ENCODE results near the gene CTPS1. TPM values are rescaled to one million over a fixed set of nuclear protein-coding genes. Genes with fewer than 3 reads are reported as not detected.

Gene CTPS1
- total and polyA plus RNA-seq, 2 experiments from 2014 or later: 31.8 to 93.9 TPM

- TF ChIP-seq NANOG (IDR thresholded peaks at IDR 0.05; ENCODE audit: borderline replicate concordance): no peak
- no peak for TF ChIP-seq ZNF114 (CRISPR knock-in tag; IDR thresholded peaks at IDR 0.05)
- no peak for TF ChIP-seq ETS1 (IDR thresholded peaks at IDR 0.05)
- TF ChIP-seq STAT1 (IDR thresholded peaks at IDR 0.05; ENCODE audit: unreplicated experiment): no peak
- no peak for TF ChIP-seq POLR2AphosphoS5 (IDR thresholded peaks at IDR 0.05; ENCODE audit: low read depth)
- TF ChIP-seq JUNB (IDR thresholded peaks at IDR 0.05; ENCODE audit: unreplicated experiment): no peak
- TF ChIP-seq CREB1 (CRISPR knock-in tag; IDR thresholded peaks at IDR 0.05; ENCODE audit: low read depth): no peak
- TF ChIP-seq ZNF462 (CRISPR knock-in tag; IDR thresholded peaks at IDR 0.05): no peak
- TF ChIP-seq ZNF331 (CRISPR knock-in tag; IDR thresholded peaks at IDR 0.05; ENCODE audit: low read depth): no peak
- H3K4me3 ChIP-seq: no peak overlapping the region
- Mint-ChIP-seq H3K9me3 (no peaks in the 10 kb centered on the region), H3K27me3 (ENCODE audit: insufficient read depth, low read depth, poor library complexity) (peaks cover 2% of the 10 kb centered on the region), H3K36me3 (ENCODE audit: low read depth) (no peaks in the 10 kb centered on the region), H3K4me3 (no peak overlapping the region), H3K27ac (no peak overlapping the region), H3K4me1 (peaks cover 3% of the 10 kb centered on the region; the same call in 1 of the 3 replicates)
- no peak overlapping the region for H2AFZ ChIP-seq
- no peaks in the 10 kb centered on the region for H4K20me1 ChIP-seq (replicated peaks; ENCODE audit: insufficient read depth)
- ATAC-seq (no peak), DNase-seq (ENCODE audit: low spot score) (no peak)
- H3K4me1 ChIP-seq (ENCODE audit: insufficient read depth): no peaks in the 10 kb centered on the region
- no peaks in the 10 kb centered on the region; the same call in 1 of the 2 replicates for H3K9me2 ChIP-seq (ENCODE audit: insufficient read depth)
- no peak overlapping the region for H3K4me2 ChIP-seq
- H3F3A ChIP-seq (replicated peaks; ENCODE audit: low read depth): no peaks in the 10 kb centered on the region
- no peaks in the 10 kb centered on the region for H3K36me3 ChIP-seq (ENCODE audit: insufficient read depth)
- no peaks in the 10 kb centered on the region for H3K27me3 ChIP-seq (ENCODE audit: insufficient read depth)
- H3K79me2 ChIP-seq (replicated peaks; ENCODE audit: insufficient read depth): no peaks in the 10 kb centered on the region
- no peak overlapping the region for H3K27ac ChIP-seq (ENCODE audit: low read depth)
Measured at GRCh38 chr1:40938393-40938792, 41.1 kb upstream of the CTPS1 start.
